ENCODE measurements around the gene PYM1. TPM values are rescaled to one million over a fixed set of nuclear protein-coding genes. Genes with fewer than 3 reads are reported as not detected.
A peak's percentile ranks its signal among the peaks of the same experiment; 100 is the strongest.
"Not testable (repeated sequence)": the region's sequence is repeated elsewhere in the genome, so short reads cannot be mapped to it uniquely, and the experiment has no call there.

Gene PYM1
- polyA plus RNA-seq, 10 donors = 18.2 to 28.2 (median 21.2) TPM

GRCh38 chr12:55942055-55942454 lies 14.4 kb upstream of the PYM1 start:
- DNase-seq = no peak

- peak; percentile 73 to 92 (median 88) for DNase-seq
These were observed 12.5 kb upstream of the PYM1 start for GRCh38 chr12:55940065-55940732.

- no peak for DNase-seq
These were observed 11.3 kb upstream of the PYM1 start for GRCh38 chr12:55938826-55939501.

- DNase-seq = no peak
These were observed 10.3 kb upstream of the PYM1 start for GRCh38 chr12:55937981-55938380.

DNA sequence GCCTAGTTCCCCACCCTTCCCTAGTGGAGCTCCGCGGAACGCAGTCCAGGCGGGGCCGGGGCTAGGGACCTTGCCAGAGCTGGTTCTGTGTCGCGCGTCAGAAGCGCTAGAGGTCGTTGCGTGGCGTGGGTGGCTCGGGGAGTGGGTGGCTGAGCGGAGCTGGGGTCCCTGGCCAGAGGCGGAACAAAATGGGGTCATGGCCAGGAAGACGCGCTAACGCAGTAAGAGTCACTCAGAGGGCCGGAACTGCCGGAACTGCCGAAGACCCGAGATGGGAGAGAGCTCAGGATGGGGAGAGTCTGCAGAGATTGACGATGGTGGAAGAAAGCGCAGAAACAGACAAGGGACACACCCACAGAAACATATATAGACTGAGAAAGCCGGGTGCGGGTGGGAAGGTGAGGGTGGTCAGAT lies 8.1 kb upstream of the PYM1 start:
- peak in 2 of 3 donors; percentile 54 to 62 for DNase-seq

GRCh38 chr12:55934773-55935172 lies 7.1 kb upstream of the PYM1 start:
- no peak for DNase-seq

GRCh38 chr12:55933799-55934742 lies 6.4 kb upstream of the PYM1 start:
- no peak for DNase-seq

- no peak for DNase-seq
These were observed 5.6 kb upstream of the PYM1 start for GRCh38 chr12:55933169-55933798.

DNA sequence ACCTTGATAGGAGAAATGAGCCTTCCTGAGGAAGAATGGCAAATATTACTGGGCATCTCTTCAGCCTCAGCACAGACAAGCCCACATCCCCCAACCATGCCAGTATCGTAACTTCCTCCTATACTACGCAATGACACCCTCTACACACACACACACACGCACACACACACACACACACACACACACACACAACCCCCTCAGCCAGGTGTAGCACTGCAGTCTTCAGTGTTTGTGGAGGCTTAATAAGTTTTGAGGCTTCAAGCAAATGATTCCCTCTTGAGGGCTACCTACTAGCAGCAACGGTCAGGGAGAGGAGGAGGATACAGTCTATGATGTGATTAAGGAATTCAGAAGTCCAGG lies 4.8 kb upstream of the PYM1 start:
- peak in 1 of 3 donors; percentile 27 for DNase-seq

GRCh38 chr12:55931780-55932550 lies 4.3 kb upstream of the PYM1 start:
- DNase-seq = peak in 2 of 3 donors; percentile 77 to 86

GRCh38 chr12:55931317-55931779 lies 3.7 kb upstream of the PYM1 start:
- no peak for DNase-seq

DNA sequence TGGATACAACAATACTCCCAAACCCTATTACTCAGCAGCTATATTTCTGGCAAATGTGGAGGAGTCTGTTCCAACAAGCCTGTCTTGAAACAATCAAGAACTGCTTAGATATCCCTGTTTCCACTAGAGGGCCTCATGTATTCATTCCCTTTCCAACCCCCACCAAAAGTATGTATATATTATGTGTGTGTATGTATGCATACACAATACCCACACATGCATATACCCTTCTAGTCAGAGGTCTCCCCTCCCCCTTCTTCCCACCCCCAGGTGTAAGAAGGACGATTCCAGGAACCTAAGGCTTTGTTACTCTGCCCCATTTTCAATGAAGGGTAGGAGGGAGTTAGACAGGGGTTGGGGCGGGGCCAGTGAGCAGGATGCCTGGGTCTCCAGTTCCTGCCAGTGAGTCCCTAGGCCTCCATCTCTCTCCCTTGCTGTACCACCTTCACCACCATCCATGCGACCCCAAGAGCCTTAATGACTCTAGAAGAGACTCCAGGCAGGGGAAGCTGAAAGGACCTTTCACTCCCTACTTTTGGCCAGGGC lies 3.1 kb upstream of the PYM1 start, which contains the start of gene DGKA:
Gene DGKA, plus strand, starts transcription at position 392 of the 546 bp plus-strand sequence. CDS start 5,342 bp downstream, outside the sequence.
- DNase-seq = peak; percentile 73 to 89 (median 74)

GRCh38 chr12:55929306-55929791 lies 1.7 kb upstream of the PYM1 start:
- DNase-seq = peak in 2 of 3 donors; percentile 17 to 22

DNA sequence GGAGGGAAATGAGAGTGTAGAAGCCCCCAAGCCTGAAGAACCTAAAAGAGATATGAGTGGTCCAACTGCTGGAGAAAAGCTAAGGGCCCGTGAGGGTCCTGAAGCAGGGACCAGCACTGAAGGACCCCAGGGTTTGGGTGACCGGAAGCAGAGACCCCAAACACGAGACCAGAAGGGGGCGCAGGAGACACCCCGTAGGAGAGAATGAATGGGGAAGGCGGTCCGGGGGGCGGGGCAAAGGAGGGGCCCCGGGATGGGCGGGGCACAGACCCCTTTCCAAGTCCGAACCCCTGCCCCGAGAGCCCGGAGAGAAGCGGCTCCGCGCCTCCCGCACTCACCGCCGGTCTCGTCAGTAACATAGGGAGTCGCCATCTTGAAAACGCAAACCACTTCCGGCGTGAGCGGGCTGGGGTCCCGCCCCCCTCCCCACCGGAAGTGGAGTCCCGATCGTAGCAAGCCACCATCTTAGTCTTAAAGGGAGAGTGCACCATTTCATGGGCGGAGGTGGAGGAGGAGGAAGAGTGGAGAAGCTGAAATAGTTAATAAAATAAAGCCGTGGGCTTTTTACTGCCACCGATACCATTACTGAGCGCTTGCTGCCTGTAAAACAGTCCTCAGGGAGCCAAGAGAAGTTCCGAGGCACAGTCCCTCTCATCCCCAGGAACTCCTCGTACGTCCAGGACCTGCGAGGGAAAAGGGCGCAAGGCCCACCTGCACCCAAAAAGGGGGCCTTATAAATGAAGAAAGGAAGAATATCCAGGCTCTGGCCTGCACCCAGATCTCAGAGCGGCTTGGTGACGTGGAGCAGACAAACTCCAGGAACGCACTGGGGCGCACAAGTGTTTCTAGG lies 731 bp downstream of the PYM1 start:
- DNase-seq = peak; percentile 94 to 98 (median 95)

DNA sequence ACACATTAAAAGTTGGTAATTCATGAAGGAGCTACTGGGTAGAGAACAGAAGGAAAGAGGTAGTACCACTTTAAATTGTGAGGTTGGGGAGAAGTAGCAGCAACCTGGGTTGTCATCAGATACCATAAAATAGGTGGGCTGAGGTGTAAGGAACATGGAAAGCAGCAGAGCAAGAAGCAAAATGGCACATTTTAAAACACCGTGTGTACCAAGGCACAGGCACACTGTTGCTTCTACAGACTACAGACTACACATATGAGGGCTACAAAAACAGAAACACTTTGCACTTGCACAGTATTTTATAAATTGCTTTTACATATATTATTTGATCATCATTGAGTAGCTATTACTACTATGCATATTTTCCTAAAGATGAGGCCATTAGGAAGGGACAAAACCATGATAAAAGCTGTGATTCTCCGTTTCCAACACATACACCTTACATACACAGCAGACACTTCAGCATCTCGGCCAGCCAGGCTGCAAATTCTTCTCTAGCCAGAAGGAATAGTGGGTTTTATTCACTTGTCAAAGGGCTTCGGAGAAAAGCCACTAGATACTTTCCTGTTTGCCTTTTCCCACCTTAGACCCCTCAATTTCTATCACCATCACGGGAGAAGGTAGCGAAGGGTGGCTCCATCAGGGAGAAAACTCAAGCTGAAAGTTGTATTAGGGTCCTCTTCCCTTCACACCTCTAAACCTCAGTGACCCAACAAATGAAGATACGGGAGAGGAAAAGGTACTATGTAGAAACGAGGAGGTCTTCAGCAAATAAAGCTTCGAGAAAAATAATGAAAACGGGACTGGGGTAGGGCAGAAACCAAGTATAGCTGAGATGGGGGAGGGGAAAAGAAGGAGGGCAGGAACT lies 1.6 kb downstream of the PYM1 start:
- peak in 1 of 3 donors; percentile 11 for DNase-seq

GRCh38 chr12:55925371-55925770 lies 2.3 kb downstream of the PYM1 start:
- DNase-seq = no peak

DNA sequence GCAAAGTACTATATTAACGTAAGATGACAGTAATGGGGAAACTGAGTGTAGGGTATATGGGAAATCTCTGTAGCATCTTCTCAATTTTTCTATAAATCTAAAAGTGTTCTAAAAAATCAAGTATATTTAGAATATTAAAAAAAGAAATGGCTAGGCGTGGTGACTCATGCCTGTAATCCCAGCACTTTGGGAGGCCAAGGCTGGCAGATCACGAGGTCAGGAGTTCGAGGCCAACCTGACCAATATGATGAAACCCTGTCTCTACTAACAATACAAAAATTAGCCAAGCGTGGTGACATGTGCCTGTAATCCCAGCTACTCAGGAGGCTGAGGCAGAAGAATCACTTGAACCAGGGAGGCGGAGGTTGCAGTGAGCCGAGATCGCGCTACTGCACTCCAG lies 4.0 kb downstream of the PYM1 start:
- not testable (repeated sequence) for DNase-seq

DNA sequence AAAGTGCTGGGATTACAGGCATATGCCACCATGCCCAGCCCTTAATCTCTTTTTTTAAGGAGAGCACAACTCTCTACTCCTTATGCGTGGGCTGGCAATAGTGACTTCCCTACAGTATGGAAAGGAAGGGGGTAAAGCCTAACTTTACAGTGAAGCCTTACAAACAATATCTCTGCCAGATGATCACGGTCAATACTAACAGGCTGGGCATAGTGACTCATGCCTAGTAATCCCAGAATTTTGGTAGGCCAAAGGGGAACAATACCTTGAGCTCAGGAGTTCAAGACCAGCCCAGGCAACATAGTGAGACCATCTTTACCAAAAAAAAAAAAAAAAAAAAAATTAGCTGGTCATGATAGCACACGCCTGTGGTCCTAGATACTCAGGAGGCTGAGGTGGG lies 5.6 kb downstream of the PYM1 start:
- no peak for DNase-seq

All from muscle of back (tissue), 11 donors.